HG03280 (cell line): ENCODE results near the gene SERINC3.
"Not testable (repeated sequence)": the region's sequence is repeated elsewhere in the genome, so short reads cannot be mapped to it uniquely, and the experiment has no call there.

ENCODE experiments used
- ATAC-seq: cut with Tn5 transposase; IDR thresholded peaks from one replicate; pipeline ENCODE4 v1.9.1; 2021; ENCODE audit warnings: mild to moderate bottlenecking, moderate library complexity; ENCODE audit not compliant: unreplicated experiment

The SERINC3 gene

DNA sequence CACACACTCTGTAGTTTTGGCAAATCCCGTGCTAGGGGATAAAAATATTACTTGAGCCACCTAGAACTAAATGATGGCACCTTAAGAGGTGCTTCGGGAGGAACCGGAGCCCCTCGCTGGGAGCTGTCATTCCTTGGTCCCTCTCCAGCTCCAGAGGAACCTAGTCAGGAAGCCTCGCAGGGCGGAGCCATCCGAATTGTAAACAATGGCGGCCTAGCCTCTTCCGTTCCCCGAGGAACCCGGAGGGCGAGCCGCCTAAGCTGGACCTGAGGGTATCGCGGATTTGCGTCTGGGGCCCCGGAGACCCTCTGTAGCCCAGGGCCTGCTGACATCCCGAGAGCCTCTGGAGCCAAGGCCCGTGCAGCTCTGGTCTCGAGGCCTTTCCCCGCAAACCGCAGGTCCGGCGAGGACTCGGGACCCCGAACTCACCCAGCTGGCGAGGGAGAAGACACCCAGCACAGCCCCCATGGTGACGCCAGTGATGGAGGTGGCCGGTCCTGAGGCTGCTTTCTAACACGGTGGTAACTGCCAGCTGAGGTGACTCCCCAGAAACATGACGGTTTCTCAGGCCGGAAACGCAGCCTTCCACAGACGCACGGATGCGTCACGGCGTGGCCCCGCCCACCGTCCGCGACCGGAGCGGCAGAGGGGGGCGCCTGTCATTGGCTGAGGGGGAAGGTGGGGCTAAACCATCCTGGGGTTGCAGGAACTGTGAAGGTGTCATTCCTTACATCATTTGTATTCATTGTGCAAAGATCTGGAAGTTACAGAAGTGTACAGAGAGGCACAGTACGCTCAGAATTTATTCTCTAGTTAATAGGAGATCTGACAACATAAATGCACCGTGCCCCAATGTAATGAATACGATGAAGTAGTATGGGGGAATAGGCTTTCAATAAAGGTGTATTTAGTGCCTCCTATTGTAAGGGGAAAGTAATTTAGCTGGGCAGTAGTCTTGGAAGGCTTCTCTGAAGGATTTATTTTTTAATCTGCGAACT is at the start of gene SERINC3:
TSS of gene SERINC3 (minus strand) at position 587 of the 998 bp plus-strand sequence. CDS start at position 468, 119 bp downstream.
- peak; percentile 97 for ATAC-seq

DNA sequence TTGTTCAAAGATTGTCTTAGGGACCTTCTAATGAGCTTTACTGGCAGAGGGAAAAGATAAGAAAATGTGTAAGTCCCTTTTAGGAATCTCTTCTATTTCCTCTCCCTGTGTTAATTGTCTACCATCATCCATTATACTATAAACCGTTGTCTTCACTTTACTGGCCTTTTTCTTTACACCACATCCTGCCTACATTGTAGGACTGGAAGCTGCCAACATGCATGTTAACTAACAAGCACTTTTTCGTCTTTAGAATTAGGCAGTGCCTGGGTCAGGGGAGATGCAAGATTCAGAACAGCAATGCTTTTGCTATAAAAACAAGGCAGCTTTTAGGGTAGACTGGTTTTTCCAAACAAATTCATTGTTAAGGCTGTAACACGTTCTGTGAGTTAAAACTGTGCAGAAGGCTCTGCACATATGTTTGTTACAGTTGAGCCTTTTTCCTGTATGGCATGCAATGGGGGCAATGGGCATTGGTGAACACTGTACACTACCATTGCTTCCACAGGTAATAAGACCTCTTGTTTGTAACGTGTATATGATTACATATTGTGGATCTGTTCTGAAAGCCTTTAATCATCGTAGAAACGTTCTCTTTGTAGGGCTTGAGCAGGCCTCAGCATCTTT is 49.6 kb upstream of the SERINC3 start:
- ATAC-seq = no peak

- no peak for ATAC-seq
Observed at GRCh38 chr20:44570367-44570766, 48.5 kb upstream of the SERINC3 start.

DNA sequence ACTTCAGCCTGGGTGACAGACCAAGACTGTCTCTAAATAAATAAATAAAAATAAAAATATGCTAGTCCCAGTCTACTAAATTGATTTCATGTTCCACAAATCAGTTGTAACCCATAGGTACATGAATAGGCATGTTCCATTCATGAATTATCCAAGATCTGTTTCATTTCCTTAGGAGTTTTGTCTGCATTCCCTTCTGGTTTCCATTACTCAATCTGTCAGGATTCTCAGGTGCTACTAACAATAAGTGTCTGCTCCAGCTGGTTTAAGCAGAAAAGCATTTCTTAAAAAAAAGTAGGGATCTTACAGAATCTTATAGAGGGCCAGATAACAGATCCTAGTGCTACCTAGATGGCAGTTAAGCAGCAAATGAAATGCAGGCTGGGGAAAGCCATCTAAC is 44.9 kb upstream of the SERINC3 start:
- no peak for ATAC-seq

DNA sequence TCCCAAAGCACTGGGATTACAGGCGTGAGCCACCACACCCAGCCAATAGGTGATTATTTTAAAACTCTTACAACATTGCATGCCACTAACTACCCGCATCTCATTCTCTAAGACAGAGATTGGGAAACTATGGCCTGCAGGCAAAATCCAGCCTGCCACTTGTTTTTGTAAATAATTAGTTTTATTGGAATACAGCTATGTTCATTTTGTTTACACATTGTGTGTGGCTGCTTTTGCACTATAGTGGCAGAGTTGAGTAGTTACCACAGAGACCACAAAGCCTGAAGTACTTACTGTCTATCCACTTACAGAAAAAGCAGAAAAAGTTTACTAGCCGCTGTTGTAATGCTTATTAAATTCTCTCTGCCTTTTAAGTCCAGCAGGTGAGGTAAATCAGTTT is 44.1 kb upstream of the SERINC3 start:
- ATAC-seq = no peak

- no peak for ATAC-seq
Observed at GRCh38 chr20:44561876-44562275, 40.0 kb upstream of the SERINC3 start.

DNA sequence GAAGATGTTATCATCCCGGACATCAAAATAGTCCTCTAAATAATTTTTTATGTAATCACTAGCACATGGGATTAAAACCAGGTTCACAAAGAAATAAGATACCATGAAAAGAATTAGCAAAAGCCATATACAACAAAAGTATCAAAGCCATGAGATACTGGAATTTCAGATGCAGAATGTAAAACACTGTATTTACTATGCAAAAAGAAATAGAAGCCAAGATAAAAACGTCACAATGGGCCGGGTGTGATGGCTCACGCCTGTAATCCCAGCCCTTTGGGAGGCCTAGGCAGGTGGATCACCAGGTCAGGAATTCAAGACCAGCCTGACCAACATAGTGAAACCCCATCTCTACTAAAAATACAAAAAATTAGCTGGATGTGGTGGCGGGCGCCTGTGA is 38.9 kb upstream of the SERINC3 start:
- not testable (repeated sequence) for ATAC-seq

- no peak for ATAC-seq
Observed at GRCh38 chr20:44560229-44560628, 38.4 kb upstream of the SERINC3 start.

- ATAC-seq = no peak
Observed at GRCh38 chr20:44559302-44559701, 37.4 kb upstream of the SERINC3 start.

GRCh38 chr20:44552950-44553908 is 31.4 kb upstream of the SERINC3 start:
- ATAC-seq = no peak

DNA sequence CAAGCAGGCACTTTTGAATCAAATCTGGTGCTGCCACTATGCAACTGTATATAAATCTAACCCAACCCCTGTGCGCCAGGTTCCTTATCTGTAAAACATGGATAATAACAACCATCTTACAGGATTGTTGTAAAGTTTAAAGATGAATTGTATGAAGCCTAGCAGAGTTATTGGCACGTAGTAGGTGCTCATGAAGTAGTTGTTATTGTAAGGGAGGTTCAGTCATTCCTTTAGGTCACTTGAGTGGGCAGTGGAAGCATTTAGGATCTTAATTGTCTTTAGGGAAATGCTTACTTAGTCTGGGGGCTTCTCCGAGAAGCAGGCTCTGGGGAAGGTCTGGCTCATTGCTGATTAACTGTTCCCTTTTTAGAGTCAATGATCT is 30.7 kb upstream of the SERINC3 start:
- ATAC-seq = no peak

DNA sequence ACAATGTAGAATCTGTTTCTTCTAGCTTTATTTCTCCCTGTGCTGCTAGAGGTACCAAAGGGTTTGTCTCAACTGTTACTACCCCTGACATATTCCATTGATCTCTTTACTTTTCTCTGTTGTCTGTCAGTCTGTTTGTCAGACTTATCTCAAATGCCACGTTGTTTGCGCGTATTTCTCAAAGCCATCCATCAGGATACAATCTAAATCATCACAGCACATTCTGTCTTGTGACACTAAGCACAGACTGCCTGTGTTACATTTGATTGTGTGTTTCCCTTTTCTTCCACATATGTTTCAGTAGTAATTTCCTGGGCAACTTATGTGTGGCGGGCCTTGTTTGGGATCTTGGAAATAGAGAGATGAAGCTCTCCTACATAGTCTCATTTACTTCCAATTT is 30.2 kb upstream of the SERINC3 start:
- ATAC-seq = no peak

DNA sequence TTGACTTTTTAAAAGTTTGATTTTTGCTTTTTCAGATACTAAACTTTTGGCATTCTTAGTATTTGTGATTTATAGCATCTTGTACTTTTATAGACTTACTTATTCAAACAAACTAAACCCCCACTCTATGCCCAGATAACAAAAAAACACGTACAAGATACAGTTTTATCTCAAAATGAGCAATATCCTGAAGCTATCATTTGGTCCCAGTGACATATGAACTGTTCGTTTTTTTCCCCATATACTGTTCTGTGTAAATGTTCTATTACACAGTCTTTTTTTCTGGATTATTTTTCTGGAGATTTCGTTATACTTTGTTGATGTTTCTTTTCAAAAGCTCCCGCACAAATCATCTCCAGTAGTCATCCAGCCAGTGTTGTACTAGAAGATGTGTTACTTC is 27.3 kb upstream of the SERINC3 start:
- no peak for ATAC-seq

DNA sequence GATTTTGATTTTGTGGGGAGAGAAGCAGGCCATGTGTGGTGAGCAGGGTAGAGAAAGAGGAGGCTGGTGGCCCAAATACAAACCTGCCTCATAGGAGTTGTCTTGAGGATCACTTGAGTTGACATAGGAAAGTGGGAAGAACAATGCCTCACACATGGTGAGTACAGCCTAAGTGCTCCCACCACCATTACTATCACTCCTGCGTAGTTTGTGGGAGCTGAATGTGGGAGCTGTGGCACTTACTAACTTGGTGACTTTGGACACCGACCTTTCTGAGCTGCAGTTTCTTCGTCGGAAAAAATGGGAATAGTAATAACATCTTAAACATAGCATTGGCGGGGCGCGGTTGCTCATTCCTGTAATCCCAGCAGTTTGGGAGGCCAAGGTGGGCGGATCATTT is 25.5 kb upstream of the SERINC3 start:
- ATAC-seq = no peak

DNA sequence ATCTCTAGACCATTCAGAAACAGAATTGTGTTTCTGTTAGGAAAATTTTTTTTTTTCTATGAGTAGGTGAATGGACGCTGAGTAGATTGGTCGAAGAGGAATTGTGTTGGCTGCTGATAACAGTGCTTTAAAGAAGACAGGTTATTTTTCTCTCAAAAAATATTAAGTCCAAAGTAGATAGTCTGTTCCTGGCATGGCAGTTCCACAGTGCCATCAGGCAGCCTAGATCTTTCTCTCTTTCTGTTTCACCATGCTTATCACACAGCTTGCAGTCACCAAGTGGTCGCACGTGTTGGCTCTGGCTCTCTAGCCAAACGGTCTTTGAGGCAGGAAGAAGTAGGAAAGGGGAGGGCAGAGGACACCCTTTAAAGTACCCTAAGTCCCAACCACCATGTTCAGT is 22.4 kb upstream of the SERINC3 start:
- no peak for ATAC-seq

DNA sequence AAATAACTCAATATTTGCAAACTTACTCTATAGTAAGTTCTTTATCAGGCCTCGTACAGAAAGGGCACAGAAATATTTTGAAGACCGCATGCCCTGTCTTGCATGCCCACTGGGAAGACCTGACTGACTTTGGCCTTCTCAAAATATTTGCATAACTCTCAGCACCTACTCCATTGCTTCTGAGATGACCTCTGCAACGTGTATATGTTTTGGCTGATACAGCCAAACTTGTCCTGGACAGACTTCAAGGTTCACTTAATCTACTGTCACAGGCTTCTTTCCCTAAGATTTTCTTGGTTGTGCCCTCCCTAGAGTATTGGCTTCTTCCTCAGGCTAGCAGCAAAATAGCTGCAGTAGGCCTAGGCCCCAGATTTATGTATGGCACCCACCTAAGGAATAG is 21.5 kb upstream of the SERINC3 start:
- ATAC-seq = no peak

- ATAC-seq = no peak
Observed at GRCh38 chr20:44542890-44543289, 21.0 kb upstream of the SERINC3 start.

- ATAC-seq = no peak
Observed at GRCh38 chr20:44541992-44542391, 20.1 kb upstream of the SERINC3 start.

- no peak for ATAC-seq
Observed at GRCh38 chr20:44540834-44541233, 19.0 kb upstream of the SERINC3 start.

DNA sequence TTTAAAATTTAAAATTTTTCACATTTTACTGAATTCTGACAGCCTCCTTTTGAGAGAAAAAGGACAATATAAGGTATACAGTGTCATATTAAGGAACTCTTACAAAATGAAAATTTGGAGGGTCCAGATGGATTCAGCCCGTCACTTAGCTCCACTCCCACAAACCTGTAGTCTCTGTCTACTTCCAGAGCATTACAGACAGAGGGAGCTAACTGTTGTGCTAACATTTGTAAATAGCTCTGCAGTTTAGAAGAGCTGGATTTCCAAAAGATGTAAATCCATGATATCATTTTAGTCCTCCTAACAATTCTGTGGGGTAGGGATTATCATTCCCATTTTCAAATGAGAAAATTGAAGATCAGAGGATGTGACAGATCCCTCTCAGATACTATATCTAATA is 16.1 kb upstream of the SERINC3 start:
- no peak for ATAC-seq

GRCh38 chr20:44536175-44536574 is 14.3 kb upstream of the SERINC3 start:
- ATAC-seq = no peak
